Neural progenitor cell (in vitro differentiated cells): Measurements from ENCODE around the gene TDO2. TPM values are rescaled to one million over a fixed set of nuclear protein-coding genes. Genes with fewer than 3 reads are reported as not detected.

ENCODE experiments used
- DNase-seq: peaks from one replicate; pipeline ENCODE4 v3.0.0-alpha.2; 2016; ENCODE audit warnings: low spot score
- H2AFZ ChIP-seq: fragments of 200-600 bp; sonication (generic); replicated peaks from 2 replicates; pipeline ENCODE4 v1.6.1; 2016; ENCODE audit warnings: antibody characterized with exemption
- H3F3A ChIP-seq: fragments of 200-600 bp; sonication (generic); 2 replicates; pipeline ENCODE4 v1.6.1; 2016; ENCODE audit warnings: antibody characterized with exemption, low read depth
- H3K27ac ChIP-seq: fragments of 200-600 bp; sonication (generic); 2 replicates; pipeline ENCODE4 v1.5.1; 2016; ENCODE audit warnings: mild to moderate bottlenecking
- H3K27me3 ChIP-seq: fragments of 200-600 bp; sonication (generic); 2 replicates; pipeline ENCODE4 v1.6.1; 2016; ENCODE audit warnings: mild to moderate bottlenecking, moderate library complexity
- H3K36me3 ChIP-seq: fragments of 200-600 bp; sonication (generic); 2 replicates; pipeline ENCODE4 v1.5.1; 2016
- H3K4me1 ChIP-seq: fragments of 200-600 bp; sonication (generic); 2 replicates; pipeline ENCODE4 v1.6.1; 2016; ENCODE audit warnings: mixed run types
- H3K4me2 ChIP-seq: fragments of 200-600 bp; sonication (generic); 2 replicates; pipeline ENCODE4 v1.6.1; 2016
- H3K4me3 ChIP-seq: fragments of 200-600 bp; sonication (generic); 2 replicates; pipeline ENCODE4 v1.5.1; 2016
- H3K79me2 ChIP-seq: fragments of 200-600 bp; sonication (generic); 2 replicates; pipeline ENCODE4 v1.6.1; 2016; ENCODE audit warnings: low read depth
- H3K9ac ChIP-seq: fragments of 200-600 bp; sonication (generic); 2 replicates; pipeline ENCODE4 v1.6.1; 2016
- H3K9me3 ChIP-seq: fragments of 200-600 bp; sonication (generic); 2 replicates; pipeline ENCODE4 v1.5.1; 2016; ENCODE audit warnings: low read depth
- H4K20me1 ChIP-seq: fragments of 200-600 bp; sonication (generic); 2 replicates; pipeline ENCODE4 v1.6.1; 2016; ENCODE audit warnings: low read depth
- H3K27ac Mint-ChIP-seq: 3 replicates; pipeline ENCODE4 v1.8.0; 2021; ENCODE audit warnings: mixed read lengths
- H3K27me3 Mint-ChIP-seq: 2 replicates; pipeline ENCODE4 v1.8.0; 2022; ENCODE audit warnings: low read depth, mild to moderate bottlenecking, inconsistent platforms, moderate library complexity, mixed read lengths; ENCODE audit not compliant: insufficient read depth
- H3K36me3 Mint-ChIP-seq: 3 replicates; pipeline ENCODE4 v1.8.0; 2021; ENCODE audit warnings: mixed read lengths
- H3K4me1 Mint-ChIP-seq: 3 replicates; pipeline ENCODE4 v1.8.0; 2021; ENCODE audit warnings: mixed read lengths
- H3K4me3 Mint-ChIP-seq: 3 replicates; pipeline ENCODE4 v1.8.0; 2021; ENCODE audit warnings: mild to moderate bottlenecking, moderate library complexity, mixed read lengths
- H3K9me3 Mint-ChIP-seq: 3 replicates; pipeline ENCODE4 v1.8.0; 2020; ENCODE audit warnings: mixed read lengths
- EZH2 ChIP-seq: fragments of 200-600 bp; sonication (generic); IDR thresholded peaks from 2 replicates; pipeline ENCODE4 v1.6.1; 2017; ENCODE audit warnings: antibody characterized with exemption, mild to moderate bottlenecking, moderate library complexity
- EZH2phosphoT487 ChIP-seq: fragments of 200-600 bp; sonication (generic); IDR thresholded peaks from 2 replicates; pipeline ENCODE4 v1.6.1; 2017; ENCODE audit warnings: antibody characterized with exemption
- total RNA-seq: library from RNA; depleted of rRNA; stranded (reverse); fragments of >200 nt; gene quantifications from 2 replicates; pipeline ENCODE4 v1.2.3, GENCODE V29; 2015; ENCODE audit warnings: low replicate concordance
- TF ChIP-seq, protein P1 (sequence below): fragments of 200-600 bp; sonication (generic); IDR thresholded peaks from 2 replicates; pipeline ENCODE4 v1.5.1; 2017; ENCODE audit warnings: antibody characterized with exemption, mild to moderate bottlenecking

Gene TDO2
- not detected in 2 replicates for total RNA-seq

DNA sequence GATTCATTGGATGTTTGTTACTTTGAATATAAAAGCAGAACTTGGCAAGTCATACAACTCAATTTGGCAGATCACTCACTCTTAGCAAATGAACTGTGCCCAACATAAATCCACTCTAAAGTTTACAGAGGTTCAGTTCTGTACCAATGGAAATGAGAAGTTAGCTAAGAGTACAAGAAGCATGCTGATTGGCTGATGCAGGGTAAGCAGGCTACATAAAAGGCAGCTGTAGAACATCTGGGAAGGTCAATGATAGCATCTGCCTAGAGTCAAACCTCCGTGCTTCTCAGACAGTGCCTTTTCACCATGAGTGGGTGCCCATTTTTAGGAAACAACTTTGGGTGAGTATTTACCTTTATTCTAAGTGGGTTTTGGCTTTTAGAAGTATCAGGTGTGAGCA lies at the start of gene TDO2:
TSS of gene TDO2 (plus strand) at position 244 of the 400 bp plus-strand sequence. CDS start at position 307, 63 bp downstream.
- H3K9ac ChIP-seq: no peak within 1 kb of the TSS
- H3K36me3 ChIP-seq: no peaks in the 10 kb centered on the region
- no peaks in the 10 kb centered on the region for H3K27me3 ChIP-seq
- H3K9me3 Mint-ChIP-seq: peaks cover 4% of the 10 kb centered on the region
- H3K9me3 ChIP-seq: no peaks in the 10 kb centered on the region
- H4K20me1 ChIP-seq: no peaks in the 10 kb centered on the region
- H3K27me3 Mint-ChIP-seq: no peaks in the 10 kb centered on the region
- H3K4me3 Mint-ChIP-seq: no peak within 1 kb of the TSS
- H2AFZ ChIP-seq: no peak within 1 kb of the TSS
- no peaks in the 10 kb centered on the region for H3K4me1 ChIP-seq
- no peaks in the 10 kb centered on the region for H3K36me3 Mint-ChIP-seq
- no peak within 1 kb of the TSS for H3K4me2 ChIP-seq
- no peak within 1 kb of the TSS for H3K4me3 ChIP-seq
- H3K79me2 ChIP-seq: no peaks in the 10 kb centered on the region
- H3F3A ChIP-seq: no peaks in the 10 kb centered on the region
- no peak for DNase-seq
- TF ChIP-seq, protein P1, sequence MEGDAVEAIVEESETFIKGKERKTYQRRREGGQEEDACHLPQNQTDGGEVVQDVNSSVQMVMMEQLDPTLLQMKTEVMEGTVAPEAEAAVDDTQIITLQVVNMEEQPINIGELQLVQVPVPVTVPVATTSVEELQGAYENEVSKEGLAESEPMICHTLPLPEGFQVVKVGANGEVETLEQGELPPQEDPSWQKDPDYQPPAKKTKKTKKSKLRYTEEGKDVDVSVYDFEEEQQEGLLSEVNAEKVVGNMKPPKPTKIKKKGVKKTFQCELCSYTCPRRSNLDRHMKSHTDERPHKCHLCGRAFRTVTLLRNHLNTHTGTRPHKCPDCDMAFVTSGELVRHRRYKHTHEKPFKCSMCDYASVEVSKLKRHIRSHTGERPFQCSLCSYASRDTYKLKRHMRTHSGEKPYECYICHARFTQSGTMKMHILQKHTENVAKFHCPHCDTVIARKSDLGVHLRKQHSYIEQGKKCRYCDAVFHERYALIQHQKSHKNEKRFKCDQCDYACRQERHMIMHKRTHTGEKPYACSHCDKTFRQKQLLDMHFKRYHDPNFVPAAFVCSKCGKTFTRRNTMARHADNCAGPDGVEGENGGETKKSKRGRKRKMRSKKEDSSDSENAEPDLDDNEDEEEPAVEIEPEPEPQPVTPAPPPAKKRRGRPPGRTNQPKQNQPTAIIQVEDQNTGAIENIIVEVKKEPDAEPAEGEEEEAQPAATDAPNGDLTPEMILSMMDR: no peak
- TF ChIP-seq EZH2 (no peak), EZH2phosphoT487 (no peak)
- peaks cover 10% of the 10 kb centered on the region for H3K4me1 Mint-ChIP-seq
- no peak within 1 kb of the TSS for H3K27ac ChIP-seq
- no peak within 1 kb of the TSS for H3K27ac Mint-ChIP-seq

DNA sequence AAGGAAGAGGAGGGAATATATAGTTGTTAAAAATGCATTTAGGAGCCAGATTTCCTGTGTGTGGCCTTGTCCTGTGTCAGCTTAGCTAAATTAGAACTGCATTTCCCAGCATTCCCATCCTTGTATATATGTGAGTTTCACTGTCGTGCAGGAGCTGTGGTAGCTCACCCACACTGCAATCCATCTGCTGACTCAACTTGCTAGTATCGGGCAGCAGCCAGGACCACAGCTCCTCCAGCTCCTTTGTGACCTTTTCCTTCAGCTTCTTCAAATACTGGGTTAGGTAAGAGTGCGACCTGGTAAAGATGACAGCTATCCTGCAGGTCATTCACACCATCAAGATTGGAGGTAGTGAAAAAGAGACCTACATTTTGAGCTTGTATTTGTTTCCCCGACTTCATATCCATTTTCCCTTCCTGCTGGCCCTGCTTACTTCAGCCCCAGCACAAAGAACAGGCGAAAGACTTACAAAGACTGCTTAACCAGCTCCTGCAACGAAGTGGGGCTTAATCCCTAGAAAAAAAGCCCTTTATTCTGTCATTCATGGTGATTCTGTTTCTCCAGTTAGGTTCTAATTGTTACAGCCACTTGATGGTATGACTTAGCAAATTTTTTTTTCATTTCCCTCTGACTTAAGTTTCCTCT lies 48.8 kb upstream of the TDO2 start:
- H3K4me1 ChIP-seq: peaks cover 22% of the 10 kb centered on the region
- H3K4me1 Mint-ChIP-seq: peaks cover 10% of the 10 kb centered on the region
- H2AFZ ChIP-seq: peak overlapping the region; percentile 42
- peak overlapping the region; percentile 63 for H3K4me2 ChIP-seq
- DNase-seq: peak; percentile 77
- H3K9ac ChIP-seq: no peak overlapping the region
- no peaks in the 10 kb centered on the region for H3K27me3 ChIP-seq
- H3K9me3 ChIP-seq: no peaks in the 10 kb centered on the region
- H4K20me1 ChIP-seq: no peaks in the 10 kb centered on the region
- H3K4me3 ChIP-seq: peak overlapping the region; percentile 26
- H3K27me3 Mint-ChIP-seq: peaks cover 3% of the 10 kb centered on the region
- H3K36me3 ChIP-seq: no peaks in the 10 kb centered on the region
- H3K36me3 Mint-ChIP-seq: no peaks in the 10 kb centered on the region
- H3K27ac Mint-ChIP-seq: peak overlapping the region; percentile 64
- H3F3A ChIP-seq: peaks cover 16% of the 10 kb centered on the region
- peak overlapping the region; percentile 79 for H3K27ac ChIP-seq
- H3K79me2 ChIP-seq: no peaks in the 10 kb centered on the region
- H3K9me3 Mint-ChIP-seq: peaks cover 6% of the 10 kb centered on the region
- TF ChIP-seq EZH2phosphoT487: no peak
- no peak for TF ChIP-seq EZH2
- TF ChIP-seq, protein P1: no peak
- peak overlapping the region; percentile 5 for H3K4me3 Mint-ChIP-seq

DNA sequence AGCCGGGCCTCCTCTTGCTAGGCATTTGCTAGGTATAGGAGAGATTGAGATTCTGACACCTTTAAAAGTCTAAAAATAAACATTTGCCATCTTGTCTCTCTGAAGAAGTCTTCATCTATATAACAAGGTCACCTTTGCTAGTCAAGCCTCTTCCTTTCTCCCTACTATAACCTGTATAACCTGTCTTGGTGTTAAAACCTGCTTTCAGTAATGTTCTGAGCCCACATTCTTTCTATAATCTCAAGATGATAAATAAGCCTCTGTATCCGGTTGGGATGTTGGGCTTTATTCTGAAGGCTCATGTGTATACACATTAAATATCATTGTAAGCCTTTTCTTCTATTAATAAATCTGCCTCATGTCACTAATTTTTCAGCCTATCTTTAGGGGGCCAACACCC lies 47.6 kb upstream of the TDO2 start:
- Mint-ChIP-seq H3K4me1 (peaks cover 10% of the 10 kb centered on the region), H3K9me3 (no peaks in the 10 kb centered on the region), H3K36me3 (no peaks in the 10 kb centered on the region), H3K27me3 (peaks cover 3% of the 10 kb centered on the region), H3K4me3 (no peak overlapping the region), H3K27ac (no peak overlapping the region)
- DNase-seq: no peak
- Histone ChIP-seq H2AFZ (no peak overlapping the region), H3K9ac (no peak overlapping the region), H3K4me3 (no peak overlapping the region), H3K27me3 (no peaks in the 10 kb centered on the region), H4K20me1 (no peaks in the 10 kb centered on the region), H3K4me2 (no peak overlapping the region), H3K79me2 (no peaks in the 10 kb centered on the region), H3F3A (peaks cover 16% of the 10 kb centered on the region), H3K9me3 (no peaks in the 10 kb centered on the region), H3K36me3 (no peaks in the 10 kb centered on the region), H3K4me1 (peaks cover 22% of the 10 kb centered on the region), H3K27ac (no peak overlapping the region)
- TF ChIP-seq EZH2 (no peak), EZH2phosphoT487 (no peak)
- TF ChIP-seq, protein P1: no peak
